ENCODE data around the gene MGMT. TPM values are rescaled to one million over a fixed set of nuclear protein-coding genes. Genes with fewer than 3 reads are reported as not detected.

Gene MGMT
- polyA plus RNA-seq, 4 donors: 9.8 to 22.4 (median 17.9) TPM

DNA sequence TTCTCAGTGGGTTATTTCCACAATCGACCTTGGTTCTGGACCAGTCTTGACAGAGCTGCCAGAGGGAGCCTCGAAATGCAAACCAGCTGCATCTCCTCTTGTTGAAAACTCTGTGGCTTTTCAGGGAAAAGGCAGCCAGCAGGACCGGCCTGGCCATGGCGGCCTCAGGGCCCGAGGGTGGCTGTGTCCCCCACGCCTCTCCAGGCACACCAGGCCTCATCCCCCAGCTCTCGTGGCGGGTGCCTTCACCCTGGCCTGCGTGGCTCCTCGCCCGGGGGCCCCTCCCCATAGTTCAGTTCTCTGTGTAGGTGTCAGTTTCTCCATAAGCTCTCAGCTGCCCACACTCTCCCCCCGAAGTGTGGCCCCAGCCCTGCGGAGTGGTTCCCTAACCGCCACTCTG, 63.5 kb downstream of the MGMT start:
- DNase-seq (no peak), FAIRE-seq (no peak)
- H3K4me1 ChIP-seq (ENCODE audit: control insufficient read depth in 3 of 3, insufficient read depth in 2 of 3, low read depth in 1 of 3, low read length in 2 of 3): no peaks in the 10 kb centered on the region
- H3K27ac ChIP-seq (ENCODE audit: low read depth in 1 of 3, low read length in 2 of 3): no peak overlapping the region
- 83 to 90% (median 87%) methylated on average over 14 of the region's 14 CpGs for WGBS, 3 donors
- no peak overlapping the region for H3K4me3 ChIP-seq (ENCODE audit: low read depth in 1 of 3, low read length in 3 of 3)
- H3K27me3 ChIP-seq (ENCODE audit: control insufficient read depth in 3 of 3, insufficient read depth in 3 of 3, low read length in 3 of 3): no peaks in the 10 kb centered on the region
- peaks cover 0 to 14% of the 10 kb centered on the region in 2 donors for H3K9me3 ChIP-seq (ENCODE audit: control insufficient read depth in 2 of 2, insufficient read depth in 1 of 2, low read depth in 1 of 2, low read length in 1 of 2)
- H3K36me3 ChIP-seq (ENCODE audit: control insufficient read depth in 3 of 3, insufficient read depth in 2 of 3, low read depth in 1 of 3, low read length in 3 of 3): peaks cover 0 to 13% (median 0%) of the 10 kb centered on the region in 3 donors

DNA sequence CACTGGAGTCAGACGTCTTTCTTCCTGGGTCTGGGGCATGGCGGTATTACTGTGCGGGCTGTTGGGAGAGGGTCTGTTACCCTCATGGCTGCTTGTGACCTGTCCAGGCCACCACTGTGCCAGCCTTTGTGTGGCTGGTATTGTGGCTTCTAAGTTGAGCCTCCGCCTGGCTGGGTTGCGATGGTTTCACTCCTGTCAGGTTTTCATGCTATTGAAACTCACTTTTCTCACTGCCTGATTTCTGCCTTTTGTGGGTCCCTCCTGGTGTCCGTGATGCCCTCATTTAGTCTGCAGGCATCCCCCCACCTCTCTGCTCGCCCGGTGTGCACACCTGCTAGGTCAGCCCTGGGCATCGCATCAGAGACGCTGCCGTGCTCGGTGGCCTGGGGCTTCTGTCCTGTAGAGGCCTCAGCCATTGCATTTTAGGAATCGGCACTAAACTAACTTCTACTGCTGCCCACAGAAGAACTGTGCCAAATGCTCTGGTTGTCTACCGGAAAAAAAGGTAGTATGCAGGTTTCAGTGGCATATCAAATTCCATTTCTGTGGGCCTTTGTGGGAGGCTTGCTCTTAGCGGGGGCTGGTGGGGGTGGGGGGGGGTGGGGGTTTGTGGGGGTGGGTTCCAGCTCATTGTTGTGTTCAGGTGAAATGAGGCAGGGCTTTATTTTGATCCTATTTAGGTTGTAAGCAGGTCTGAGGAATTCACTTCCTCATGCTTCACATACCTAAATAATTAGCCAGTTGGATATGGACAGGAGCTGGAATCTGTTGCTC, 64.3 kb downstream of the MGMT start:
- Histone ChIP-seq H3K36me3 (ENCODE audit: control insufficient read depth in 3 of 3, insufficient read depth in 2 of 3, low read depth in 1 of 3, low read length in 3 of 3) (peaks cover 0 to 14% (median 0%) of the 10 kb centered on the region in 3 donors), H3K4me1 (ENCODE audit: control insufficient read depth in 3 of 3, insufficient read depth in 2 of 3, low read depth in 1 of 3, low read length in 2 of 3) (no peaks in the 10 kb centered on the region), H3K9me3 (ENCODE audit: control insufficient read depth in 2 of 2, insufficient read depth in 1 of 2, low read depth in 1 of 2, low read length in 1 of 2) (peaks cover 0 to 14% of the 10 kb centered on the region in 2 donors), H3K4me3 (ENCODE audit: low read depth in 1 of 3, low read length in 3 of 3) (no peak overlapping the region), H3K27ac (ENCODE audit: low read depth in 1 of 3, low read length in 2 of 3) (no peak overlapping the region), H3K27me3 (ENCODE audit: control insufficient read depth in 3 of 3, insufficient read depth in 3 of 3, low read length in 3 of 3) (no peaks in the 10 kb centered on the region)
- DNase-seq (no peak), FAIRE-seq (no peak)
- WGBS, 3 donors: 93 to 96% (median 95%) methylated on average over 15 of the region's 15 CpGs

DNA sequence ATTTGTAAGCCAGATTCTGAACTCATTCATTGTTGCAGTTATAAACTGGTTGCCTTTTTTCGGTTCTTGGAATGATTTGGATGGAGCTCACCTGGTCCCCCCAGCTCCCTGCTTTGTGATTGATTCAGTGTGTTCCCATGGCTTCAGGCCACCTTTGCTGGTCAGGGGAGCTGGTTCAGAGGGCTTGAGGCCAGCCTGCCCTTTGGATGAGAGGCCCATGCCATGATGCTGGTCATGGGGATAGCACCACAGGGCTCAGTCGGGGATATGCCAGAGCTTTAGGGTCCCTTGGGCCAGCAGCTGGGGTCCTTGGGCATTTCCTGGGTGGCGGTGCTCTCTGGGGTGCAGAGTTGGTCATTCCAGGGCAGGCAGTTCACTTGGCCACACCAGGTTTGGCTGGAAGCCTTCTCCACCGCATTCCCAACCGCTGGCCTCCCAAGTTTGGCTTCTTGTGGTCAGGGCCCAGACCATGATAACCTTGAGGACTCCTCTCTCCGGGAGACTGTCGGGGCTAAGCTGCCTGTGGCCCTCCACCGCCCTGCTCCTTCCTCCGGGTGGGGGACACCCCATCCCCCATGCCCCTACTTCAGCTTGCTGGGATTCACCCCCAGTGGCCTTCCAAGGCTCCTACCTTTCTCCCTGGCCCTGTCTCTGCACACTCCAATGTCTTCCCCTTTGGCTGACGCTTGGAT, 65.1 kb downstream of the MGMT start:
- H3K4me1 ChIP-seq (ENCODE audit: control insufficient read depth in 3 of 3, insufficient read depth in 2 of 3, low read depth in 1 of 3, low read length in 2 of 3): no peaks in the 10 kb centered on the region
- peaks cover 0 to 14% of the 10 kb centered on the region in 2 donors for H3K9me3 ChIP-seq (ENCODE audit: control insufficient read depth in 2 of 2, insufficient read depth in 1 of 2, low read depth in 1 of 2, low read length in 1 of 2)
- no peaks in the 10 kb centered on the region for H3K27me3 ChIP-seq (ENCODE audit: control insufficient read depth in 3 of 3, insufficient read depth in 3 of 3, low read length in 3 of 3)
- FAIRE-seq (no peak), DNase-seq (no peak)
- H3K27ac ChIP-seq (ENCODE audit: low read depth in 1 of 3, low read length in 2 of 3): no peak overlapping the region
- WGBS, 3 donors: 89 to 97% (median 94%) methylated on average over 8 to 10 of the region's 10 CpGs
- H3K4me3 ChIP-seq (ENCODE audit: low read depth in 1 of 3, low read length in 3 of 3): no peak overlapping the region
- H3K36me3 ChIP-seq (ENCODE audit: control insufficient read depth in 3 of 3, insufficient read depth in 2 of 3, low read depth in 1 of 3, low read length in 3 of 3): peaks cover 0 to 13% (median 0%) of the 10 kb centered on the region in 3 donors

DNA sequence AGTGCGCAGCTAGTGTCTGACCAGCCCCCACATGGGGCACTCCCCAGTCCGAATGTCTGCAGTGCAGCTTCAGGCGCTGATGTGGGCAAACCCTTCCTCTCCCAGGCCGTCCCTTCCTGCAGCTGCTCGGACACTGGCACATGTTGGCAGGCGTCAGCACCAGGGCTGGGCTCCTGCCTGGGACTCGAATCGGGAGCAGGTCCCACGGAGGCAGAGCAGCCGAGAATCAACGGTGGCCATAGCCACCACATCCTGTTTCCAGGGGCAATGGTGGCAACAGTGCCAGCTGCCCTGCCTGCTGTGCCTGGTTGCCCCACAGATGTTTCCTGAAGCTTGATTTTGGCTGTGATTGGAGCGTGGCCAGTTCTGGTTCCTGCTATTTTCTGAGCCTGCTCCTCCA, 65.8 kb downstream of the MGMT start:
- H3K9me3 ChIP-seq (ENCODE audit: control insufficient read depth in 2 of 2, insufficient read depth in 1 of 2, low read depth in 1 of 2, low read length in 1 of 2): peaks cover 0 to 14% of the 10 kb centered on the region in 2 donors
- FAIRE-seq (no peak), DNase-seq (no peak)
- no peaks in the 10 kb centered on the region for H3K4me1 ChIP-seq (ENCODE audit: control insufficient read depth in 3 of 3, insufficient read depth in 2 of 3, low read depth in 1 of 3, low read length in 2 of 3)
- 72 to 87% (median 83%) methylated on average over 11 to 12 of the region's 12 CpGs for WGBS, 3 donors
- peaks cover 0 to 12% (median 0%) of the 10 kb centered on the region in 3 donors for H3K36me3 ChIP-seq (ENCODE audit: control insufficient read depth in 3 of 3, insufficient read depth in 2 of 3, low read depth in 1 of 3, low read length in 3 of 3)
- H3K27me3 ChIP-seq (ENCODE audit: control insufficient read depth in 3 of 3, insufficient read depth in 3 of 3, low read length in 3 of 3): no peaks in the 10 kb centered on the region
- no peak overlapping the region for H3K4me3 ChIP-seq (ENCODE audit: low read depth in 1 of 3, low read length in 3 of 3)
- H3K27ac ChIP-seq (ENCODE audit: low read depth in 1 of 3, low read length in 2 of 3): no peak overlapping the region

DNA sequence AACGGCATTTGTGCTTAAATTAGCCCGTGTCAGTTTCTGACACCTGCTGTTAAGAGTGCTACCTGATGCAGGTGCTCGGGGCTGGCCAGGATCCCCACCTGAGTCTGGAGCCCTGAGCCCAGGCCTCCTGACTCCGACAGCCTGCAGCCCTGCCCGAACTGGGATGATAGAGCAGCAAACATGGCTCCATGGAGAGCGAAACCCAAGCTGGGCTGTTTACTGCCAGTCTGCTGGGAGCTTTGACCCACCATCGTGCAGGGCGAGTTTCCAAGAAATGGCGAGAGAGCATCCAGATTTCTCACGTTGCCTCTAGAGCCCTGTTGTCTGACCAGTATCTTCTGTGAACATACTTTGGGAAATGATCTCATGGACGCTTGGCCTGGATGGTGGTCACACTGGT, 66.2 kb downstream of the MGMT start:
- 84 to 93% (median 87%) methylated on average over 11 of the region's 11 CpGs for WGBS, 3 donors
- Histone ChIP-seq H3K27me3 (ENCODE audit: control insufficient read depth in 3 of 3, insufficient read depth in 3 of 3, low read length in 3 of 3) (no peaks in the 10 kb centered on the region), H3K36me3 (ENCODE audit: control insufficient read depth in 3 of 3, insufficient read depth in 2 of 3, low read depth in 1 of 3, low read length in 3 of 3) (peaks cover 0 to 12% (median 0%) of the 10 kb centered on the region in 3 donors), H3K4me3 (ENCODE audit: low read depth in 1 of 3, low read length in 3 of 3) (no peak overlapping the region), H3K4me1 (ENCODE audit: control insufficient read depth in 3 of 3, insufficient read depth in 2 of 3, low read depth in 1 of 3, low read length in 2 of 3) (no peaks in the 10 kb centered on the region), H3K27ac (ENCODE audit: low read depth in 1 of 3, low read length in 2 of 3) (no peak overlapping the region), H3K9me3 (ENCODE audit: control insufficient read depth in 2 of 2, insufficient read depth in 1 of 2, low read depth in 1 of 2, low read length in 1 of 2) (peaks cover 0 to 12% of the 10 kb centered on the region in 2 donors)
- DNase-seq (no peak), FAIRE-seq (no peak)

DNA sequence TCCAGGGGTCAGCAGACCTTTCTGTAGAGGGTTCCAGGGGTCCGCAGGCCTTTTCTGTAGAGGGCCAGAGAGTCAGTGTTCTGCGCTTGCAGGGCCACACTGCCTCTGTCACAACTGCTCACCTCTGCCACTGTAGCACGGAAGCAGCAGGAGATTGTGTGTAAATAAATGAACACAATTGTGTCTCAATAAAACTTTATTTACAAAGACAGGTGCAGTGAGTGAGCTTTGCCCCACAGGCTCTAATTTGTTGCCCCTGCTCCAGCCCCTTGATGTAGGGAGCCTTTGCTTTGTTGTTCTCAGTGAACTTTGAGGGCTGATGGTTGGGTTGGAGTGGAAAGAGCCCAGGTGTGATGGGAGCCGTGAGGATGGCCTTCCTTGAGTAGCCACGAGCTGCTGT, 67.8 kb downstream of the MGMT start:
- Histone ChIP-seq H3K9me3 (ENCODE audit: control insufficient read depth in 2 of 2, insufficient read depth in 1 of 2, low read depth in 1 of 2, low read length in 1 of 2) (peaks cover 0 to 6% of the 10 kb centered on the region in 2 donors), H3K36me3 (ENCODE audit: control insufficient read depth in 3 of 3, insufficient read depth in 2 of 3, low read depth in 1 of 3, low read length in 3 of 3) (peaks cover 0 to 12% (median 0%) of the 10 kb centered on the region in 3 donors), H3K4me3 (ENCODE audit: low read depth in 1 of 3, low read length in 3 of 3) (no peak overlapping the region), H3K4me1 (ENCODE audit: control insufficient read depth in 3 of 3, insufficient read depth in 2 of 3, low read depth in 1 of 3, low read length in 2 of 3) (no peaks in the 10 kb centered on the region), H3K27ac (ENCODE audit: low read depth in 1 of 3, low read length in 2 of 3) (no peak overlapping the region), H3K27me3 (ENCODE audit: control insufficient read depth in 3 of 3, insufficient read depth in 3 of 3, low read length in 3 of 3) (no peaks in the 10 kb centered on the region)
- FAIRE-seq: no peak
- DNase-seq: no peak
- WGBS, 3 donors: 87 to 95% (median 93%) methylated on average over 5 of the region's 5 CpGs

DNA sequence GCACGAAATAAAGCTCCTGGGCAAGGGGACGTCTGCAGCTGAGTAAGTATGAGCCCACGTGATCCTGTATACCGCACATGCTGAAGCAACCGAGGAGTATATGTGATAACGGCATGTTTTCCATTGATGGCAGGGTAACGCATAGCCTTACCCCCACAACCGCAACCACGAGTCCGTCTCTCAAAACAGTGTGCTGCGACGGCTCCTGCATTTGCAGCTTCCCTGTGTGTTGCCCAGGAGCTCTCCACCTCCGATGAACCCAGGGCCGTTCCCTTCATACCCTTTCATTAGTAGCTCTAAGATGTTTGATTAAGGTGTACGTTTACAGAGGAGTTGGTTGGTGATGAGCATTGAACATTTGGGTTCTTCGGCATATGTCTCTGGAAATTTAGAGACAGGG, 69.3 kb downstream of the MGMT start:
- no peaks in the 10 kb centered on the region for H3K4me1 ChIP-seq (ENCODE audit: control insufficient read depth in 3 of 3, insufficient read depth in 2 of 3, low read depth in 1 of 3, low read length in 2 of 3)
- no peak overlapping the region for H3K4me3 ChIP-seq (ENCODE audit: low read depth in 1 of 3, low read length in 3 of 3)
- no peaks in the 10 kb centered on the region for H3K27me3 ChIP-seq (ENCODE audit: control insufficient read depth in 3 of 3, insufficient read depth in 3 of 3, low read length in 3 of 3)
- H3K36me3 ChIP-seq (ENCODE audit: control insufficient read depth in 3 of 3, insufficient read depth in 2 of 3, low read depth in 1 of 3, low read length in 3 of 3): peaks cover 0 to 14% (median 0%) of the 10 kb centered on the region in 3 donors
- DNase-seq (no peak), FAIRE-seq (no peak)
- peaks cover 0 to 6% of the 10 kb centered on the region in 2 donors for H3K9me3 ChIP-seq (ENCODE audit: control insufficient read depth in 2 of 2, insufficient read depth in 1 of 2, low read depth in 1 of 2, low read length in 1 of 2)
- 95 to 99% (median 95%) methylated on average over 16 of the region's 16 CpGs for WGBS, 3 donors
- no peak overlapping the region for H3K27ac ChIP-seq (ENCODE audit: low read depth in 1 of 3, low read length in 2 of 3)

DNA sequence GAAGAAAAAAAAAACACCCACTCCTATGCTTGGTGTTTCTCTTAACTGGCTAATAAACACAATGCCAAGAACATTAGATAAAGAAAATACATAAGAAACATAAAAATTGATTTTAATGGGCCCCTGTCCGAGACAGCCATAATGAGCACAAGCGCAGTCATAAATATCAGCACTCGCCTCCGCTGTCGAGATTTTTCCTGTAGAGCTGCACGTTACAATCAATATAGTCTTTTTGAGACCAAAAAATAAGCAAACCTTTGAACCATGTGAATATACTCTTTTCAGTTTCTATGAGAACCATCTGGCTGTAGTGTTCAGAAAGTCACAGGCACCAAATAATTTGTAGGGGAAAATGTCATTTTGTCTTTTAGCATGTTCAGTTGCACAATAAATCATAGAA, 70.1 kb downstream of the MGMT start:
- FAIRE-seq: no peak
- Histone ChIP-seq H3K4me1 (ENCODE audit: control insufficient read depth in 3 of 3, insufficient read depth in 2 of 3, low read depth in 1 of 3, low read length in 2 of 3) (no peaks in the 10 kb centered on the region), H3K4me3 (ENCODE audit: low read depth in 1 of 3, low read length in 3 of 3) (no peak overlapping the region), H3K9me3 (ENCODE audit: control insufficient read depth in 2 of 2, insufficient read depth in 1 of 2, low read depth in 1 of 2, low read length in 1 of 2) (peaks cover 0 to 6% of the 10 kb centered on the region in 2 donors), H3K36me3 (ENCODE audit: control insufficient read depth in 3 of 3, insufficient read depth in 2 of 3, low read depth in 1 of 3, low read length in 3 of 3) (peaks cover 0 to 17% (median 0%) of the 10 kb centered on the region in 3 donors), H3K27me3 (ENCODE audit: control insufficient read depth in 3 of 3, insufficient read depth in 3 of 3, low read length in 3 of 3) (no peaks in the 10 kb centered on the region), H3K27ac (ENCODE audit: low read depth in 1 of 3, low read length in 2 of 3) (no peak overlapping the region)
- 86 to 97% (median 96%) methylated on average over 6 of the region's 6 CpGs for WGBS, 3 donors
- DNase-seq: no peak
